Testis (tissue), 3 donors: ENCODE data around the gene MOG. TPM values are rescaled to one million over a fixed set of nuclear protein-coding genes. Genes with fewer than 3 reads are reported as not detected.
A peak's percentile ranks its signal among the peaks of the same experiment; 100 is the strongest.

ENCODE experiments used
- DNase-seq: peaks from one replicate; pipeline ENCODE4 v3.0.0-alpha.2; 2019
- H3K27ac ChIP-seq, 2 donors: fragments of 200-600 bp; sonication (generic); one replicate each; pipeline ENCODE4 v1.5.1; 2019
- H3K27me3 ChIP-seq: fragments of 200-600 bp; sonication (generic); one replicate; pipeline ENCODE4 v1.5.1; 2019
- H3K36me3 ChIP-seq: fragments of 200-600 bp; sonication (generic); one replicate; pipeline ENCODE4 v1.5.1; 2017; ENCODE audit warnings: low read depth; ENCODE audit errors: missing control alignments
- H3K4me1 ChIP-seq: fragments of 200-600 bp; sonication (generic); one replicate; pipeline ENCODE4 v1.5.1; 2019
- H3K4me3 ChIP-seq, 2 donors: fragments of 200-600 bp; sonication (generic); one replicate each; pipeline ENCODE4 v1.5.1; 2017 to 2019
- H3K9me3 ChIP-seq: fragments of 200-600 bp; sonication (generic); one replicate; pipeline ENCODE4 v1.5.1; 2017
- CTCF ChIP-seq, 3 experiments: fragments of 450-650 bp in 2 of 3; fragments of 200-600 bp in 1 of 3; sonication (generic) in 1 of 3; IDR thresholded peaks; one replicate each; pipeline ENCODE4 v1.5.1; 2016 to 2019; ENCODE audit warnings: antibody characterized with exemption in 3 of 3, mild to moderate bottlenecking in 2 of 3, moderate library complexity in 1 of 3
- POLR2A ChIP-seq: fragments of 450-650 bp; IDR thresholded peaks from one replicate; pipeline ENCODE4 v1.6.1; 2017; ENCODE audit warnings: antibody characterized with exemption, mild to moderate bottlenecking, moderate library complexity
- WGBS, 2 donors: methylation state at CpG; one replicate each; pipeline ENCODE4 v1.1.5; 2018; 5-methylcytosine and 5-hydroxymethylcytosine counted together
- intact Hi-C: fragments of 100-400 bp; cut with DNase I; formaldehyde crosslinking; loops from one replicate; pipeline ENCODE4 v1.15.1; 2023; ENCODE audit warnings: low total_unique reads
- polyA plus RNA-seq: library from polyadenylated mRNA; stranded (reverse); fragments of 350-450 nt; fragmentation: Illumina TruSeq; extraction: RNeasy Lipid Tissue Mini Kit (QIAGEN cat#74804); gene quantifications from one replicate; pipeline ENCODE4 v1.2.3, GENCODE V29; 2014; ENCODE audit warnings: low read depth, low replicate concordance; ENCODE audit not compliant: insufficient read depth
- total RNA-seq, 2 donors: library from RNA; depleted of rRNA; stranded (reverse); fragments of >200 nt; gene quantifications; one replicate each; pipeline ENCODE4 v1.2.3, GENCODE V29; 2016

The MOG gene
- total and polyA plus RNA-seq, 3 donors from 2014 or later: 0.19 to 0.36 TPM; not detected in 1

- H3K36me3 ChIP-seq: no peaks in the 10 kb centered on the region
- no peaks in the 10 kb centered on the region for H3K4me1 ChIP-seq
- no peaks in the 10 kb centered on the region for H3K9me3 ChIP-seq
- H3K27me3 ChIP-seq: no peaks in the 10 kb centered on the region
- intact Hi-C loops: no loop called here
- peak overlapping the region; percentile 12 to 53 for H3K4me3 ChIP-seq
- TF ChIP-seq CTCF (IDR thresholded peaks at IDR 0.05): no peak
- no peak for TF ChIP-seq POLR2A
- no peak overlapping the region for H3K27ac ChIP-seq
- no peak for DNase-seq
- WGBS, 2 donors: 39 to 49% methylated on average over 11 to 13 of the region's 13 CpGs
Observed at GRCh38 chr6:29679962-29680361, 23.1 kb downstream of the MOG start.

GRCh38 chr6:29680416-29680815 is 23.5 kb downstream of the MOG start:
- no peaks in the 10 kb centered on the region for H3K4me1 ChIP-seq
- no peak overlapping the region for H3K27ac ChIP-seq
- H3K27me3 ChIP-seq: no peaks in the 10 kb centered on the region
- H3K36me3 ChIP-seq: no peaks in the 10 kb centered on the region
- TF ChIP-seq CTCF (IDR thresholded peaks at IDR 0.05) (no peak), POLR2A (no peak)
- intact Hi-C loops: no loop called here
- no peak for DNase-seq
- 44 to 78% methylated on average over 24 of the region's 24 CpGs for WGBS, 2 donors
- H3K9me3 ChIP-seq: no peaks in the 10 kb centered on the region
- H3K4me3 ChIP-seq: peak overlapping the region; percentile 12 to 53

GRCh38 chr6:29680904-29681303 is 24.0 kb downstream of the MOG start, which contains the start of gene ZFP57:
Gene ZFP57, minus strand, starts transcription at chr6:29681152. Its CDS starts 4,149 bp downstream, at chr6:29677003.
- TF ChIP-seq CTCF (IDR thresholded peaks at IDR 0.05): no peak
- no peak for TF ChIP-seq POLR2A
- WGBS, 2 donors: 50 to 76% methylated on average over 6 to 31 of the region's 31 CpGs
- H3K9me3 ChIP-seq: no peaks in the 10 kb centered on the region
- H3K4me3 ChIP-seq: peak within 1 kb of the TSS; percentile 12 to 53
- H3K27me3 ChIP-seq: no peaks in the 10 kb centered on the region
- intact Hi-C loops: no loop called here
- H3K4me1 ChIP-seq: no peaks in the 10 kb centered on the region
- H3K27ac ChIP-seq: no peak within 1 kb of the TSS
- no peak for DNase-seq
- no peaks in the 10 kb centered on the region for H3K36me3 ChIP-seq

- DNase-seq: no peak
- intact Hi-C loops: no loop called here
- TF ChIP-seq POLR2A (no peak), CTCF (IDR thresholded peaks at IDR 0.05) (no peak)
- Histone ChIP-seq H3K4me3 (no peak overlapping the region), H3K4me1 (no peaks in the 10 kb centered on the region), H3K36me3 (no peaks in the 10 kb centered on the region), H3K27ac (no peak overlapping the region), H3K27me3 (no peaks in the 10 kb centered on the region), H3K9me3 (no peaks in the 10 kb centered on the region)
- 62 to 65% methylated on average over 8 of the region's 8 CpGs for WGBS, 2 donors
Observed at GRCh38 chr6:29681811-29682210, 24.9 kb downstream of the MOG start.

- H3K36me3 ChIP-seq: no peaks in the 10 kb centered on the region
- no peaks in the 10 kb centered on the region for H3K27me3 ChIP-seq
- WGBS, 2 donors: 78 to 80% methylated on average over 9 to 15 of the region's 15 CpGs
- H3K9me3 ChIP-seq: no peaks in the 10 kb centered on the region
- no peaks in the 10 kb centered on the region for H3K4me1 ChIP-seq
- intact Hi-C loops: no loop called here
- no peak overlapping the region for H3K27ac ChIP-seq
- H3K4me3 ChIP-seq: no peak overlapping the region
- no peak for TF ChIP-seq POLR2A
- no peak for TF ChIP-seq CTCF (IDR thresholded peaks at IDR 0.05)
- DNase-seq: no peak
Observed at GRCh38 chr6:29685718-29686326, 28.9 kb downstream of the MOG start.
